Fibroblast of villous mesenchyme (primary cell): ENCODE results near the gene SCMH1. TPM values are rescaled to one million over a fixed set of nuclear protein-coding genes. Genes with fewer than 3 reads are reported as not detected.

Experiments
- DNase-seq: peaks from one replicate; pipeline ENCODE4 v3.0.0-alpha.2; 2010; ENCODE audit warnings: low read depth
- H3K4me3 ChIP-seq: 2 replicates; pipeline ENCODE4 v1.5.1; 2011; ENCODE audit warnings: low read depth, mild to moderate bottlenecking, low read length
- total RNA-seq: library from RNA; depleted of rRNA; stranded (reverse); fragments of >200 nt; gene quantifications from 2 replicates; pipeline ENCODE4 v1.2.3, GENCODE V29; 2012
- TF ChIP-seq, protein P1 (sequence below): IDR thresholded peaks from 2 replicates; pipeline ENCODE4 v1.5.1; 2012; ENCODE audit warnings: low read depth, mild to moderate bottlenecking, low read length; ENCODE audit not compliant: insufficient read depth

Gene SCMH1
- total RNA-seq, 1 donor, result 19.4 TPM

DNA sequence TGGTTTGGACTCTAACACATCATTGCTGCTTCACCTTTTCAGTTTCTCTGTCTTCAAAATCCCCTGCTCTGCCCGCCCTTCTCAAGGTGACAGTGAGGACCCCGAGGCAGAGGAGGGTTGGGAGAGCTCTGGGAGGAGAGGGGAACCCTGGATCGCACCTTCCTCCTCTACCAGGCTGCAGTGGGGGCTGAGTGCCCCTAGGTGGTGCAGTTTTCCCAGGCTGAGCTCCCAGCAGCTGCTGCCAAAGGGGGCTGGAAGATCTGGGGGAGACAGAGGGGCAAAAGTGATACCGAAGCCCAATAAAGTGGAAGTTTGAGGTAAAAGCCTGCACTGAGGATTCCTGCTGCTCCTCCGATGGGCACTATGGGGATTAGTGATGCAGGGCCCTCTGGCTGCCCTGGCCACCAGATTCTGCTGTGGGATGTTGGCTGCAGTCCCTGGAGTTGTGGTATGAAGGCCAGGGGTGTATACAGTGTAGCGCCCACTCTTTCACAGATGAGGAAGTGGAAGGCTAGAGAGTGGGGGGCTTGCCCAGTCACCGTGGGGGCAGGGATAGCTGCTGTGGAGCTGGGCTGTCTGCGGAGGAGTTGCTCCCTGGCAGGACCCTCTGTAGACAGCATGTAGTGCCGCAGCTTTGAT lies 40.7 kb upstream of the SCMH1 start:
- peak; percentile 19 for DNase-seq
- no peak overlapping the region for H3K4me3 ChIP-seq
- TF ChIP-seq, protein P1, sequence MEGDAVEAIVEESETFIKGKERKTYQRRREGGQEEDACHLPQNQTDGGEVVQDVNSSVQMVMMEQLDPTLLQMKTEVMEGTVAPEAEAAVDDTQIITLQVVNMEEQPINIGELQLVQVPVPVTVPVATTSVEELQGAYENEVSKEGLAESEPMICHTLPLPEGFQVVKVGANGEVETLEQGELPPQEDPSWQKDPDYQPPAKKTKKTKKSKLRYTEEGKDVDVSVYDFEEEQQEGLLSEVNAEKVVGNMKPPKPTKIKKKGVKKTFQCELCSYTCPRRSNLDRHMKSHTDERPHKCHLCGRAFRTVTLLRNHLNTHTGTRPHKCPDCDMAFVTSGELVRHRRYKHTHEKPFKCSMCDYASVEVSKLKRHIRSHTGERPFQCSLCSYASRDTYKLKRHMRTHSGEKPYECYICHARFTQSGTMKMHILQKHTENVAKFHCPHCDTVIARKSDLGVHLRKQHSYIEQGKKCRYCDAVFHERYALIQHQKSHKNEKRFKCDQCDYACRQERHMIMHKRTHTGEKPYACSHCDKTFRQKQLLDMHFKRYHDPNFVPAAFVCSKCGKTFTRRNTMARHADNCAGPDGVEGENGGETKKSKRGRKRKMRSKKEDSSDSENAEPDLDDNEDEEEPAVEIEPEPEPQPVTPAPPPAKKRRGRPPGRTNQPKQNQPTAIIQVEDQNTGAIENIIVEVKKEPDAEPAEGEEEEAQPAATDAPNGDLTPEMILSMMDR, result peak; percentile 92

DNA sequence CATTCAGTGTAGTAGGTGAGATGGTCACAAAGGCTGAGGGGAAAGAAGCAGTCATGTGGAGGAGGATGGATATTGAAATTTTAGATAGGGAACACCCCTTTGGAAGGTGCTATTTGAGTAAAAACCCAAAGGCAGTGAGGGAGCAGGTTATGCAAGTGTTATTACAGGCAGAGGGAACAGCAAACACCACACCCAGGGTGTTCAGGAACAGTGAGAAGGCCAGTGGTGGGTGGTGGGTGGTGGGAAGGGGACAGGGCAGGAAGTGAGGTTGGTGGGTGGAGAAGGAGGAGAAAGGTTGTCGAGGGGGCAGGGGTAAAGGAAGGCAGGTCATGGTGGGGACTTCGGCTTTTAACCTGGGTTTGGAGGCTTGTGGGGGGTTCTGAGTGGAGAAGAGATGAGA lies 39.2 kb upstream of the SCMH1 start:
- DNase-seq, result no peak
- TF ChIP-seq, protein P1, result no peak

DNA sequence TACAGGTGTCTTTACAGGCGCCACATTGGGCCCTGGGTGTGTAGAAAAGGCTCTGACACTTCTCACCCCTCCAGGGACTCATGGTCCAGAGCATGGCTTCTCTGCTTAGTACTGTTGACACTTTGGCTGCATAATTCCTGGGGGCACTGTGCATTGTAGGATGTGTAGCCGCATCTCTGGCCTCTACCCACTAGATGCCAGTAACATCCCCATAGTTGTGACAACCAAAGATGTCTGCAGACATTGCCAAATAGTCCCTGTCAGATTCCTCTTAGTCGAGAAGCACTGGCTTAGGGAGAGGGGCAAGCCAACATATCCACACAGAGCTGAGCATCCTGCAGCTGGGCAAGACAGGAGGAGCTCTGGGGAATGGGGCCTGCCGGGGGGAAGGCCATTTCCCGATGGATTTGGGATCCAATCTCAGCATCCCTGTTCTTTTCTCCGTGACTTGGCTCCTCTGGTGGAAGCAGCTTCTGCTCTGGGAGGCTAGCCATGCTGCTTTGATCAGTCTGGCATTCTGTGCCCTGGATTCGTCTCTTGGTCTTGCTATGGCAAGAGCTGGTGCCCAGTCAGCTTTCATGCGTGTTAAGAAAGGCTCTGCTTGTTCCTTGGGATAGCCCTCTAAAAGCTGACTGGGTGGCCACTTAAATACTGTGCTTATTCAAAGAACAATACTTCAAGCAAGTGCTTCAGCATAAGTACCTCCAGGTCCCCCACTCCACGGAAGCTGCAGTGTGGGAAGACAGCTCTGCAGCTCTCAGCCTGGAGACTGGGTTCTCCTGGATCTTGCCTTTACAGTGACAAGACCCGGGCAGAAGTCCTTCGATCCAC lies 38.3 kb upstream of the SCMH1 start:
- no peak for DNase-seq
- TF ChIP-seq, protein P1, result no peak
- H3K4me3 ChIP-seq, result no peak overlapping the region

More for the DNA sequence above, 39.2 kb upstream of the SCMH1 start:
- no peak overlapping the region for H3K4me3 ChIP-seq

DNA sequence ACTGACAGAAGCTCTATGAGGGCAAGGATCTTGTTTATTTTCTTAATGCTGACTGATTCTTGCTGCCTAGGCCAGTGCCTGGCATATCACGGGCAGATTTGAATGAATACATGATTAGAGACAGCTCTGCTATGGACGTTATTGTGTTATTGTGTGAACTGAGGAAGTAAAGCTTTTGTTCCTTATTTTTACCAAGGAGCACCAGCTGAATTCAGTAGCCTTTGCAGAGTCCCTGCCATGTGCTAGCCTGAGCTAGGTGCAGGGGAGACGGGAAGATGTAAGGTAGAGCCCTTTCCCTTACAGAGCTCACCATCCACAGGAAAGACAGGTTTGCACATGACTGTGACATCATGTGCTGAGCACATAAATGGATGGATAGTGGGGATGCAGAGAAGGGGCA lies 36.0 kb upstream of the SCMH1 start:
- H3K4me3 ChIP-seq, result no peak overlapping the region
- TF ChIP-seq, protein P1, result no peak
- no peak for DNase-seq

DNA sequence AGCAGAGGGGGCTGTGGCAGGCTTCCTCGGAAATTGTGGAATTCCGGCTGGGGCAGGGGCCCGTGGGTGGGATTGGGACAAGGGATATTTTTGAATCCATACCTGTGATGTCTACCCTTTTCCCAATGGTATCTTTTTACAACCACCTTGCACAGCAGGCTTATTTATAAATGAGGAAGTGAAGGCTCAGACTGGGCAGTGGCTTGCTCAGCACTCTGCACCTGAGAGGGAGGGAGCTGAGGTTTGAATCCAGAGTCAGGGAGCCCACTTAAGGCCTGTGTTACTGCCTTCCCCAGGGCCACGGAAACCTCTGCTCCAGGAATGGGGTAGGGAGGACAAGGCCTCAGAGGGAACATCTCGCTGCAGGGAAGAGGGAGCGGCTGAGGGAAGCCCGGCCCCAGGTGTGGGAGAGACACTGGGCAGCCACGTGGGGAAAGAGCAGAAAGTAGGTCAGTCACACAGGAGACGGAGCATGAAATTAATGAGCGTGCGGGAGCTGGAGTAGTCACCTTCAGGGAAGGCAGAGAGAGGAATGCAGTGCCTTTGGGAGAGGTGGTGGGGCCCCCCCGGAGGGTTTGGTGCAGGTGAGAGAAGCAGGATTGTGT lies 35.4 kb upstream of the SCMH1 start:
- no peak for DNase-seq
- no peak overlapping the region for H3K4me3 ChIP-seq
- TF ChIP-seq, protein P1, result no peak

DNA sequence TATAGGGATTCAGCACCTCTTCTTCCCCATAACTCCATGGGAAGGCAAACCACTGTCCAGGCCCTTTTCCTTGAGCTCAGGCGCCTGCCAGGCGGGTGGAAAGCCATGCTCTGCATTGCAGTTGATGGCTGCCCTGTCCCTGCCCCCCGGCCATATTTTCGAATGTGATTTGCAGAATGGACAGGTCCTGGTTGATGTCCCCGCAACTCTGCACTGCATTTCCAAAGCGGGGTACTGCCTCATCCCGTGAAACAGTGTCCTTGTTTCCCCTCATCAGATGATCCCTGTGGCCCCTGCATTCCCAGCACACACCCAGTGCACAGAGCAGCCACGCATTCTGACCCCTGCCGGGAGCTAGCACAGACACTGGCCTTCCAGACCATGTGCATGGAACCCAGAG lies 33.7 kb upstream of the SCMH1 start:
- DNase-seq, result no peak
- TF ChIP-seq, protein P1, result no peak
- H3K4me3 ChIP-seq, result no peak overlapping the region
